Heart right ventricle (tissue), 16 donors: ENCODE measurements around the gene CCDC154. TPM values are rescaled to one million over a fixed set of nuclear protein-coding genes. Genes with fewer than 3 reads are reported as not detected.
A peak's percentile ranks its signal among the peaks of the same experiment; 100 is the strongest.

Source experiments
- ATAC-seq, 8 donors: fragments of 200-7000 bp; cut with Tn5 transposase; one replicate each; pipeline ENCODE4 v1.9.1; 2020; ENCODE audit warnings: mild to moderate bottlenecking in 8 of 8, moderate library complexity in 8 of 8, moderate number of reproducible peaks in 1 of 8
- DNase-seq, 2 donors: peaks; one replicate each; pipeline ENCODE4 v3.0.0-alpha.2; 2020
- H3K27ac ChIP-seq, 10 donors: fragments of 200-600 bp; sonication (generic) in 2 of 10; one replicate each; pipeline versions ENCODE4 v1.5.0 to v1.8.0; 2020 to 2022; ENCODE audit warnings: mild to moderate bottlenecking in 3 of 10
- H3K27me3 ChIP-seq, 7 donors: fragments of 200-600 bp; one replicate each; pipeline ENCODE4 v1.8.0; 2021 to 2022; ENCODE audit warnings: mild to moderate bottlenecking in 2 of 7
- H3K36me3 ChIP-seq, 9 donors: fragments of 200-600 bp; sonication (generic) in 1 of 9; one replicate each; pipeline versions ENCODE4 v1.5.0 to v1.8.0; 2020 to 2022; ENCODE audit warnings: mild to moderate bottlenecking in 2 of 9
- H3K4me1 ChIP-seq, 9 donors: fragments of 200-600 bp; sonication (generic) in 1 of 9; one replicate each; pipeline versions ENCODE4 v1.5.0 to v1.8.0; 2020 to 2022; ENCODE audit warnings: mild to moderate bottlenecking in 4 of 9
- H3K4me3 ChIP-seq, 10 donors: fragments of 200-600 bp; sonication (generic) in 2 of 10; one replicate each; pipeline versions ENCODE4 v1.5.0 to v1.8.0; 2020 to 2022; ENCODE audit warnings: mild to moderate bottlenecking in 7 of 10, moderate library complexity in 2 of 10
- H3K9me3 ChIP-seq, 11 donors: fragments of 200-600 bp in 10 of 11; sonication (generic) in 2 of 11; one replicate each; pipeline versions ENCODE4 v1.5.0 to v1.8.0; 2013 to 2022; ENCODE audit warnings: mild to moderate bottlenecking in 2 of 11, control low read depth in 1 of 11, moderate library complexity in 1 of 11
- WGBS, 2 donors: extraction: QIAGEN DNeasy Blood & Tissue Kit; methylation state at CpG; one replicate each; pipeline ENCODE4 v1.1.7; 2013; ENCODE audit warnings: inconsistent platforms in 1 of 2; 5-methylcytosine and 5-hydroxymethylcytosine counted together
- intact Hi-C, 10 donors: fragments of 100-400 bp; cut with DNase I; formaldehyde crosslinking; loops; one replicate each; pipeline versions ENCODE4 v1.11.1 to v1.14.2; 2022
- polyA plus RNA-seq, 2 donors: library from polyadenylated mRNA; stranded (reverse); fragments of 200-250 nt; gene quantifications; one replicate each; pipeline ENCODE4 v1.2.3, GENCODE V29; 2013
- total RNA-seq, 10 donors: library from RNA; stranded (reverse); fragmentation: NEBNext Ultra II Directional in 3 of 10; extraction: Animal tissue kit (Norgen Biotek cat#: 25700) in 3 of 10; gene quantifications; one replicate each; pipeline versions ENCODE4 v1.2.1 to v1.2.4, GENCODE V29; 2021 to 2023
- TF ChIP-seq, protein P1 (sequence below), 9 donors: fragments of 200-600 bp; sonication (generic) in 2 of 9; IDR thresholded peaks; one replicate each; pipeline versions ENCODE4 v1.5.0 to v1.8.0; 2021 to 2022; ENCODE audit warnings: antibody characterized with exemption in 9 of 9, mild to moderate bottlenecking in 5 of 9, moderate library complexity in 1 of 9
- donor health status: Arrhythmogenic right ventricular cardiomyopathy.
- donor health status: ischemic (EF 13 %, LVEDD 7.1; RV severe dilation, severe dysfunction).
- donor health status: healthy with polysubstance abuse.
- donor health status: DM: no; HTN: yes; CAD: no.
- donor health status: DM: no; HTN: no; CAD: no.
- donor health status: ischemic (EF 25% LVEDD 6.9; RV normal size, moderate dysfunction).
- donor health status: ischemic (EF 25% LVEDD 5.7; RV mildly dilated, moderate dysfunction).
- donor health status: healthy.
- donor health status: DM: yes; HTN: yes; CAD: no.
- donor health status: Ischemic cardiomyopathy.
- donor health status: ischemic (EF 35%, LVEDD 5.7; RV mildly dilated, moderate dysfunction).
- donor health status: nonischemic (EF 11% LVEDD 7.7; RV severe dilation, severe dysfunction).
- donor health status: DM: yes; HTN: yes; CAD: no.
- donor health status: PGD.
- donor health status: ischemic (EF 29% LVEDD 5.4; RV normal size, mild dysfunction).
- donor health status: nonischemic (EF 23%, LVEDD 6.1; RV moderate dilation, normal function).

Gene CCDC154
- total and polyA plus RNA-seq, 12 donors: 0.17 to 5.9 (median 0.75) TPM

DNA sequence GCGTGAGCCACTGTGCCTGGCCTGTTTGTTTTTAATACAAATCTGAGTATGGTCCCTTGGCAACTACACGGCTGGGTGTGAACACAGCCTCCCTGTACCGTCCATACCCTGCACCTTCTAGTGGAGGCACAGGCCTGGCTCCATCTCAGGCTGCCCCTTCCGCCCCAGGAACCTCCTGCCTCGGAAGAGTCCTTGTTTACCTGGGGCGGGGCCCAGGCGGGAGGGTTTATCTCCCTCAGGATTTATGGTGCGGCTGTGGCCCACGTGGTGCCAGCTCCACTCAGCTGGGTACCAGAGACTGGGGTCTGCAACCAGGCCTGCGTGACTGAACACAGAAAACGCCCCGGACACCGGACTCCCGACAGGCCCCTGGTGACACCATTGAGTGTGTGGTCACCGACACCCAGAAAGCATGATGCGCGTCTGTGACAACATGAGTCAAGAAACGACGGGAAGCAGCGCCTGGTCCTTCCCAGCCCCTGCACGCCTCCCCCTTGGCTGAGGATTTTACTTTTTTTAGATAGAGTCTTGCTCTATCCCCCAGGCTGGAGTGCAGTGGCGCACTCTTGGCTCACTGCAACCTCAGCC is 48.8 kb downstream of the CCDC154 start:
- H3K9me3 ChIP-seq: no peaks in the 10 kb centered on the region
- ATAC-seq (no peak), DNase-seq (no peak)
- TF ChIP-seq, protein P1, sequence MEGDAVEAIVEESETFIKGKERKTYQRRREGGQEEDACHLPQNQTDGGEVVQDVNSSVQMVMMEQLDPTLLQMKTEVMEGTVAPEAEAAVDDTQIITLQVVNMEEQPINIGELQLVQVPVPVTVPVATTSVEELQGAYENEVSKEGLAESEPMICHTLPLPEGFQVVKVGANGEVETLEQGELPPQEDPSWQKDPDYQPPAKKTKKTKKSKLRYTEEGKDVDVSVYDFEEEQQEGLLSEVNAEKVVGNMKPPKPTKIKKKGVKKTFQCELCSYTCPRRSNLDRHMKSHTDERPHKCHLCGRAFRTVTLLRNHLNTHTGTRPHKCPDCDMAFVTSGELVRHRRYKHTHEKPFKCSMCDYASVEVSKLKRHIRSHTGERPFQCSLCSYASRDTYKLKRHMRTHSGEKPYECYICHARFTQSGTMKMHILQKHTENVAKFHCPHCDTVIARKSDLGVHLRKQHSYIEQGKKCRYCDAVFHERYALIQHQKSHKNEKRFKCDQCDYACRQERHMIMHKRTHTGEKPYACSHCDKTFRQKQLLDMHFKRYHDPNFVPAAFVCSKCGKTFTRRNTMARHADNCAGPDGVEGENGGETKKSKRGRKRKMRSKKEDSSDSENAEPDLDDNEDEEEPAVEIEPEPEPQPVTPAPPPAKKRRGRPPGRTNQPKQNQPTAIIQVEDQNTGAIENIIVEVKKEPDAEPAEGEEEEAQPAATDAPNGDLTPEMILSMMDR (IDR thresholded peaks at IDR 0.05): no peak
- H3K27ac ChIP-seq: no peak overlapping the region
- WGBS, 2 donors: 94% methylated on average over 22 of the region's 22 CpGs
- H3K36me3 ChIP-seq: peaks cover 0 to 96% (median 30%) of the 10 kb centered on the region in 9 donors
- H3K4me3 ChIP-seq: no peak overlapping the region
- H3K27me3 ChIP-seq: no peaks in the 10 kb centered on the region
- H3K4me1 ChIP-seq: no peaks in the 10 kb centered on the region
- intact Hi-C loops: loop anchor here in 1 of 10 donors (2.0 kb wide), 1 partner anchor 361 kb away; no protein-coding TSS in a partner anchor

DNA sequence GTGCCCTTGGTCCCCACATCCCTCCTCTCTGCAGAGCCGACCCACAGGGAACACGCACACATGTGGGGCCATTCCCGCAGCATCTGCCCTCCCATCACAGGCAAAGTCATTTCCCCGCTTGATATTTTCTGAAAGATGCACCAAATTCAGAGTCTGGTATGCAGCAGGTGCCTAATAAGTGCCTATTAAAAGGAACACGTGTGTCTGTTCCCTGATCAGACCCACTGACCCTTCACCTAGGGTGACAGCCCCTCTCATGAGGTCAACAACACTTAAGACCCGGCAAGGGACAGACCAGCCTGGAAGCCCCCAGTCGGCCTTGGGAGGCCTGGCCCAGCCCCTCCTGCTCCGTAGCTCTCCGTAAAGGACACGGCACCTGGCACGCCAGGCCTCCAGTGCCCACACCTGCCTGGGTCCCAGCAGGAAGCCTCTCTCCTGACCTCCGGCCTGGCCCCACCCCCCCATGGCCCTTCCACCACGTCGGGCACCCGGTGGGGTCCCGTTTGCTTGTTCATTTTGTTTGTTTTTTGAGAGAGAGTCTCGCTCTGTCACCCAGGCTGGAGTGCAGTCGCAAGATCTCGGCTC is 49.9 kb downstream of the CCDC154 start:
- H3K4me1 ChIP-seq: no peaks in the 10 kb centered on the region
- WGBS, 2 donors: 93 to 94% methylated on average over 19 of the region's 19 CpGs
- H3K4me3 ChIP-seq: no peak overlapping the region
- H3K27me3 ChIP-seq: no peaks in the 10 kb centered on the region
- peaks cover 0 to 96% (median 27%) of the 10 kb centered on the region in 9 donors for H3K36me3 ChIP-seq
- DNase-seq (no peak), ATAC-seq (no peak)
- no peak overlapping the region for H3K27ac ChIP-seq
- intact Hi-C loops: loop anchor here in 1 of 10 donors (2.0 kb wide), 1 partner anchor 360 kb away; no protein-coding TSS in a partner anchor
- H3K9me3 ChIP-seq: no peaks in the 10 kb centered on the region
- TF ChIP-seq, protein P1 (IDR thresholded peaks at IDR 0.05): no peak

DNA sequence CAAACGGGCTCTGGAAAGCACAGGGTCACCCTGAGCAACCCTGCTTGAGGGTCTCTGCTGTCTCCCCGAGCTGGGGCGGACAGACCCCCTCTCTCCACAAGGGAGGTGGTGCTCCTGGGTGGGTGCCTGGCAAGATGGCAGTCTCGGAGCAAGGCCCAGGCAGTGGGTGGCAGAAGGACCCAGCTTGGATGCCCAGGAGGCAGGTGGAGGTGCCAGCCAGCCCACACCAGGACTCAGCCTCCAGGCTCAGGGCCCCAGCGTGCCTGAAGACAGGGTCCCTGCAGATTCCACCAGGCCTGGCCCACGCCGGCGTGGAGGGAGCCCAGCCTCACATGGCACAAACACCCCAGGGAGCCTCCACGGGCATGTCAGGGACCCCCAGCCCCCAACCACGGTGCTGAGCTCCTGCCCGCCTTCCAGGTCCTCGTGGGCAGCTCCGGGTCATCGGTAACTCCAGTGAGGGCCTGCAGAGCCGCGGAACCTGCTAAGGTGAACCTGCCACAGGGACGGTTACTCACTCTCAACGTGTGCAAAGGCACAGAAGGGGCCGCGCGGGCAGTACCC is 50.7 kb downstream of the CCDC154 start:
- intact Hi-C loops: loop anchor here in 1 of 10 donors (2.0 kb wide), 1 partner anchor 359 kb away; no protein-coding TSS in a partner anchor

DNA sequence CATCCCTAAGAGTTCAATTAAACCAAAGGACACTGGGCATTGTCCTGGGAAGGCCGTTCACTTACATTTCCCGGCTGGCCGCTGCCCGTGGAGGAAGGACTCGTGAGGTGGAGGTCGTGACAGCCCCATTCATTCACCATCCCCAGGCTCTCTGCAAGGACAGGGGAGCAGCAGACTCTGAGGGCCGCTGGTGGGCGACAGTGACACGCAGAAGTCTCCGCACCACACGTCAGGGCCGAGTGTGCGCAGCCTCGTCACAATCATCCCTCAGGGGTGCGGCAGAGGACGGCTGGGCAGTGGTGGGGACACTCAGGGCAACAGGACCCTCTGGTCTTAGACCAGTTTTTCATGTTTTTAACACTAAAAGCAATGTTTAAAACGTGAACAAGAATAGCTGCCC is 51.5 kb downstream of the CCDC154 start:
- no peaks in the 10 kb centered on the region for H3K27me3 ChIP-seq
- H3K36me3 ChIP-seq: peaks cover 0 to 92% (median 20%) of the 10 kb centered on the region in 9 donors
- no peaks in the 10 kb centered on the region for H3K9me3 ChIP-seq
- ATAC-seq: no peak
- H3K4me1 ChIP-seq: no peaks in the 10 kb centered on the region
- 94 to 96% methylated on average over 17 of the region's 17 CpGs for WGBS, 2 donors
- H3K27ac ChIP-seq: no peak overlapping the region
- no peak for DNase-seq
- no peak overlapping the region for H3K4me3 ChIP-seq
- intact Hi-C loops: no loop called here
- TF ChIP-seq, protein P1 (IDR thresholded peaks at IDR 0.05): no peak

More for the DNA sequence above, 50.7 kb downstream of the CCDC154 start:
- no peak for DNase-seq
- ATAC-seq: peak in 2 of 8 donors; percentile 13 to 30
- no peaks in the 10 kb centered on the region for H3K27me3 ChIP-seq
- H3K9me3 ChIP-seq: no peaks in the 10 kb centered on the region
- H3K4me3 ChIP-seq: no peak overlapping the region
- no peaks in the 10 kb centered on the region for H3K4me1 ChIP-seq
- no peak overlapping the region for H3K27ac ChIP-seq
- TF ChIP-seq, protein P1 (IDR thresholded peaks at IDR 0.05): no peak
- 95 to 97% methylated on average over 21 of the region's 21 CpGs for WGBS, 2 donors
- H3K36me3 ChIP-seq: peaks cover 0 to 94% (median 20%) of the 10 kb centered on the region in 9 donors
